SJSA1 (cell line): ENCODE data around the gene LYPD3. TPM values are rescaled to one million over a fixed set of nuclear protein-coding genes. Genes with fewer than 3 reads are reported as not detected.

Experiments used
- DNase-seq, 2 experiments: peaks; one replicate each; pipeline ENCODE4 v3.0.0-alpha.2; 2015 to 2020; ENCODE audit warnings: low spot score in 2 of 2, low read depth in 1 of 2
- H3K27ac ChIP-seq: fragments of 250-450 bp; sonication (Bioruptor Pico); 2 replicates; pipeline ENCODE4 v1.5.1; 2020; ENCODE audit warnings: mild to moderate bottlenecking, moderate library complexity
- H3K27me3 ChIP-seq: fragments of 250-450 bp; sonication (Bioruptor Pico); replicated peaks from 2 replicates; pipeline ENCODE4 v1.5.1; 2020; ENCODE audit warnings: mild to moderate bottlenecking, moderate library complexity
- H3K36me3 ChIP-seq: fragments of 250-450 bp; sonication (Bioruptor Pico); 2 replicates; pipeline ENCODE4 v1.5.1; 2020; ENCODE audit warnings: mild to moderate bottlenecking
- H3K4me1 ChIP-seq: fragments of 250-450 bp; sonication (Bioruptor Pico); replicated peaks from 2 replicates; pipeline ENCODE4 v1.6.1; 2021; ENCODE audit warnings: mild to moderate bottlenecking
- H3K4me3 ChIP-seq: fragments of 250-450 bp; sonication (Bioruptor Pico); 2 replicates; pipeline ENCODE4 v1.5.1; 2020; ENCODE audit warnings: mild to moderate bottlenecking
- H3K9me3 ChIP-seq: fragments of 250-450 bp; sonication (Bioruptor Pico); replicated peaks from 2 replicates; pipeline ENCODE4 v1.5.1; 2020; ENCODE audit warnings: mild to moderate bottlenecking
- total RNA-seq: library from RNA; depleted of rRNA; stranded (reverse); fragments of >200 nt; shearing (Covaris generic); gene quantifications from 2 replicates; pipeline ENCODE4 v1.2.3, GENCODE V29; 2014

Gene LYPD3
- total RNA-seq, 1 experiment from 2014 or later = 0.13 TPM

DNA sequence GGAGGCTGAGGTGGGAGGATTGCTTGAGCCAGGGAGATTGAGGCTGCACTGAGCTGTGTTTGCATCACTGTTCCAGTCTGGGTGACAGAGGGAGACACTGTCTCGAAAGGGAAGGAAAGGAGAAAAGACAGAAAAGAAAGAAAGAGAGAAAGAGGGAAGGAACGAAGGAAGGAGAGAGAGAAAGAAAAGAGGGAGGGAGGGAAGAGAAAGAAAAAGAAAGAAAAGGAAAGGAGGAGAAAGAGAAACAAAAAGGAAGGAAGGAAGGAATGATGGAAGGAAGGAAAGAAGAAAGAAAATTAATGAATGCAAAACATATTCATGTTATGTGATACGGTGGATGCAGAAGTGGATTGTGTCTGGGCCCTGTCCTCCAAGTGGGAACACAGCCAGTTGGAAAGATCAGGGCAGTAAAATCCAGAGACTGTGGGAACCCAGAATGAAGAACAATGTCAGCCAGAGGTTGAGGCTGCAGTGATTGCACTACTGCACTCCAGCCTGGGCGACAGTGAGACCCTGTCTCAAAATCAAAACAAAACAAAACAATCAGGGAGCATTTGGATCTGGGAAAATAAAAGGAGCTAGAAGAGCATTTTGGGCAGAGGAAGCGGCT lies 32.9 kb upstream of the LYPD3 start:
- Histone ChIP-seq H3K27me3 (no peaks in the 10 kb centered on the region), H3K9me3 (no peaks in the 10 kb centered on the region), H3K27ac (no peak overlapping the region), H3K4me1 (no peaks in the 10 kb centered on the region; the same call in 1 of the 2 replicates), H3K4me3 (no peak overlapping the region), H3K36me3 (peaks cover 5% of the 10 kb centered on the region; the same call in 1 of the 2 replicates)
- no peak for DNase-seq

DNA sequence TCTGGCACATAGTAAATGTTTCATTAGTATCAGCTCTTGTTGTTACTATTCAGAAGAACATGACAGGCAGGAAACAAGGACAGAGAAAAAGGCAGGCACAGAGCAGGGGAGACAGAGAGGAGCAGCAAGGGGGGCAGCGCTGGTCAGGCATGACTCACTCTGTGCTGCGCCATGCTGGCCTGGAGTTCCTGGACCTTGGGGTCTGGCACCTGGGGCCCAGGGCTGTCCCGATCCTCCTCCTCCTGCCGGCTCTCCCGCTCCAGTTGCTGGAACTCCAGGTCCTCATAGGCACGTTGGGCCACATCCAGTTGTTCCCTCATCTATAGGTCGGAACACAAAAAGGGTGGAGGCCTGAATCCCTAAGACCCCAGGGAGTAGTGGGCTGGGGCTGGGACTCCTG lies 31.6 kb upstream of the LYPD3 start:
- no peaks in the 10 kb centered on the region for H3K27me3 ChIP-seq
- no peaks in the 10 kb centered on the region for H3K4me1 ChIP-seq
- H3K27ac ChIP-seq = no peak overlapping the region
- no peak overlapping the region for H3K4me3 ChIP-seq
- H3K36me3 ChIP-seq = peaks cover 5% of the 10 kb centered on the region; the same call in 1 of the 2 replicates
- H3K9me3 ChIP-seq = no peaks in the 10 kb centered on the region
- DNase-seq = no peak

DNA sequence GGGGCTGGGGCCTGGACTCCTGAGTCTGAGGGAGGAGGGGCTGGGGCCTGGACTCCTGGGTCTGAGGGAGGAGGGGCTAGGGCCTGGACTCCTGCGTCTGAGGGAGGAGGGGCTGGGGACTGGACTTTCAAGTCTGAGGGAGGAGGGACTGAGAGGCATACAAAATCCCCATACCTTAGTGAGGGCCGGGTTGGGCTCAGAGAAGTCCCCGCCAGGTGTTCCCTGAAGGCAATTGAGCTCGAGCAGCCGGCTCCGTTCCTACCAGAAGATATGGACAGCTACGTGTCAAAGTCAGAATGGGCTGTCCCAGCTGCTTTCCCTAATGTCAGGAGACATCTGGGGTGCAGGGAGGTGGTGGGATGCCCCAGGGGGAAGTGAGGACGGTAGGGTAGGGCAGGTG lies 29.7 kb upstream of the LYPD3 start:
- no peaks in the 10 kb centered on the region for H3K27me3 ChIP-seq
- peaks cover 5% of the 10 kb centered on the region; the same call in 1 of the 2 replicates for H3K36me3 ChIP-seq
- no peaks in the 10 kb centered on the region for H3K9me3 ChIP-seq
- no peaks in the 10 kb centered on the region for H3K4me1 ChIP-seq
- no peak for DNase-seq
- no peak overlapping the region for H3K27ac ChIP-seq
- no peak overlapping the region for H3K4me3 ChIP-seq

DNA sequence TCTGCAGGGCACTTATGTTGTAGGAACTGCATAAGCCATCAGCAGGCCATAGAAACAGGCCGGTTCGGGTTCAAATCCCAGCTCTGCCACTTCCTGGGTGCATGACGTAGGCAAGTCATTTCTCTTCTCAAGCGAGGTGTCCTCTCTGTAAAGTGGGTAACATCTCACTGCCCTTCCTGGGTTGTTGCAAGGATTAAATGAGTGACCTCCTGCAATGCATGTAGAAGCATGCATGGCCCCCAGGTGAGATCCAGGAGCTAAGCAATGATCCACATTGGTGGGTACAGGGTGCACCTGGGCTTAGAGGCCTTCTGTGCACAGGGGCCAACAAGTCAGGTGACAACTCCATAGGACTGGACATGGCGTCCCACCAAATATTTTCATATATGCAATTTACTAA lies 25.4 kb upstream of the LYPD3 start:
- Histone ChIP-seq H3K36me3 (no peaks in the 10 kb centered on the region), H3K9me3 (no peaks in the 10 kb centered on the region), H3K4me1 (no peaks in the 10 kb centered on the region), H3K27ac (no peak overlapping the region), H3K4me3 (no peak overlapping the region), H3K27me3 (no peaks in the 10 kb centered on the region)
- no peak for DNase-seq

DNA sequence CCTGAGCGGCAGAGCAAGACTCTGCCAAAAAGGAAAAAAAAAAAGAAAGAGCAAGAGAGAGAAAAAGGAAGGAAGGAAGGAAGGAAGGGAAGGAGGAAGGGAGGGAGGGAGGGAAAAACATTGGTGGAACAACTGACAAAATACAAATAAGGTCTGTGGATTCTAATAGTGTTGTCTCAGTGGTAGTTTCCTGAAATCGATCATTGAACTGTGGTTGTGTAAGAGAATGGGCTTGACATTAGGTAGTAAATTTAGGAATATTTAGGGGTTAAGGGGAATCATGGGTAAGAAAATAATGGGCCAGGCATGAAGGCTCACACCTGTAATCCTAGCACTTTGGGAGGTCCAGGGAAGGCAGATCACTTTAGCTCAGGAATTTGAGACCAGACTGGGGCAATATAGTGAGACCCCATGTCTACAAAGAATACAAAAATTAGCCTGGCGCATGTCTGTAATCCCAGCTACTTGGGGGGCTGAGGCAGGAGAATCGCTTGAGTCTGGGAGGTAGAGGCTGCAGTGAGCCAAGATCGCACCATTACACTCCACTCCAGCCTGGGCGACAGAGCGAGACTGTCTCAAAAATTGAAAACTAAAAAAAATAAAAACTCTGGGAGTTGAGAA lies 24.7 kb upstream of the LYPD3 start:
- Histone ChIP-seq H3K9me3 (no peaks in the 10 kb centered on the region), H3K4me3 (no peak overlapping the region), H3K27ac (no peak overlapping the region), H3K36me3 (no peaks in the 10 kb centered on the region), H3K4me1 (no peaks in the 10 kb centered on the region), H3K27me3 (no peaks in the 10 kb centered on the region)
- DNase-seq = no peak

DNA sequence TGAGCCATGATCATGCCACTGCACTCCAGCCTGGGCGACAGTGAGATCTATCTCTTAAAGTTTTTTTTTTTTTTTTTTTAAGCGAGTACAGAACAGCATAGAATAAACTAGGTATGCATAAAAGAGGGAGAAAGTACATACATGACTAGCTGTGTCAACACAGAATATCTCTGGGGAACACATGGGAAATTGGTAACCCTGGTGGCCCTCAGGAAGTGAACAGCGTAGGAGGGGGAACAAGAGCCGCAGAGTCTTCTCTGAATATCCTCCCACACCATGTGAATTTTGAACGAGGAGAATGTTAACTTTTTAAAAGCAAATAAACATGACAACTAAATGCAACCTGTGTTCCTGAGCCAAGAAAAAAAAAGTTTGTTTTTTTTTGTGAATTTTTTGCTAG lies 23.9 kb upstream of the LYPD3 start:
- Histone ChIP-seq H3K27me3 (no peaks in the 10 kb centered on the region), H3K36me3 (no peaks in the 10 kb centered on the region), H3K9me3 (no peaks in the 10 kb centered on the region), H3K27ac (no peak overlapping the region), H3K4me3 (no peak overlapping the region), H3K4me1 (no peaks in the 10 kb centered on the region)
- DNase-seq = no peak

DNA sequence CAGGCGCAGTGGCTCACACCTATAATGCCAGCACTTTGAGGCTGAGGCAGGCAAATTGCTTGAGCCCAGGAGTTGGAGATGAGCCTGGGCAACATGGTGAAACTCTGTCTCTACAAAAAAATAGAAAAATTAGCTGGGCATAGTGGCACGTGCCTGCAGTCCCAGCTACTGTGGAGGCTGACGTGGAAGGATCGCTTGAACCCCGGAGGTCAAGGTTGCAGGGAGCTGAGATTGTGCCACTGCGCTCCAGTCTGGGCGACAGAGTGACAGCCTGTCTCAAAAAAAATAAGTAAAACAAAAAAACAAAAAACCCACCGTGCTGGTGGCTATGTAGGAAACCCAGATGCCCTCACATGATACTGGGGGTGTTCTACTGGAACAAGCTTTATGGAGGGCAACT lies 22.8 kb upstream of the LYPD3 start:
- H3K9me3 ChIP-seq = no peaks in the 10 kb centered on the region
- H3K27ac ChIP-seq = no peak overlapping the region
- no peaks in the 10 kb centered on the region for H3K4me1 ChIP-seq
- no peak overlapping the region for H3K4me3 ChIP-seq
- H3K27me3 ChIP-seq = no peaks in the 10 kb centered on the region
- no peak for DNase-seq
- no peaks in the 10 kb centered on the region for H3K36me3 ChIP-seq

DNA sequence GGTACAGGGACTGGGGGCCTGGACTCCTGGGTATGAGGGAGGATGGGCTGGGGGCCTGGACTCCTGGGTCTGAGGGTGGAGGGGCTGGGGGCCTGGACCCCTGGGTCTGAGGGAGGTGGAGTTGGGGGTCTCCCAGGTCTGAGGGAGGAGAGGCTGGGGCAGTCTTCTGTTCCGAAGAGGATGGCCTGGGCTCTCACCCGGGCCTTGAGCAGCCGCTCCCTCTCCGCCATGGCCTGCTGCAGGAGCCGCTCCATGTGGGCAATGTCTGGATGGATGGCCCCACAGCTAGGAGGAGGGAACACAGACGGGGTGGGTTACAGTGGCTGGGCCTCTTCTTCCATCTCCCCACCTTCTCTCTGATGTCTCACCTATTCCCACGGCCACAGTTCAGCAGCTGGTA lies 21.0 kb upstream of the LYPD3 start:
- no peaks in the 10 kb centered on the region for H3K9me3 ChIP-seq
- H3K36me3 ChIP-seq = no peaks in the 10 kb centered on the region
- H3K27me3 ChIP-seq = no peaks in the 10 kb centered on the region
- no peak for DNase-seq
- H3K4me1 ChIP-seq = no peaks in the 10 kb centered on the region
- no peak overlapping the region for H3K4me3 ChIP-seq
- no peak overlapping the region for H3K27ac ChIP-seq

DNA sequence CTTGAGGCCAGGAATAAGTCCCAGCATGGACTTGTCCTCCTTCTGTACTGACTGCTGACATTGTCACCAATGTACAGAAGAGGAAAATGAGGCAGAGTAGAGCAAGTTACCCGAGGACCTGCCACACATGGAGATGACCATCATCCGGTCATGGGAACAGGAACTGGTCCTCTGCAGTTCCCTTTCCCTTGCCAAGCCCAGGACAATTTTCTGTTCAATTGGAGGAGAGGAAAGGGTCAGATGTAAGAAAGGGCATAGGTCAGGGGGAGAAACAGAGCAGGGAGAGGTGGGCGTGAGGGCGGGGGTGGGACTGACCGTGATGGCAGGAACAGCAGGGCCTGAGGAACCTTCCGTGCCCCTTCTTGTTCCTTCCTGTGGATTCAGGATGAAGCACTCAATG lies 20.5 kb upstream of the LYPD3 start:
- Histone ChIP-seq H3K36me3 (no peaks in the 10 kb centered on the region), H3K4me1 (no peaks in the 10 kb centered on the region), H3K27me3 (no peaks in the 10 kb centered on the region), H3K4me3 (no peak overlapping the region), H3K9me3 (no peaks in the 10 kb centered on the region), H3K27ac (no peak overlapping the region)
- no peak for DNase-seq

DNA sequence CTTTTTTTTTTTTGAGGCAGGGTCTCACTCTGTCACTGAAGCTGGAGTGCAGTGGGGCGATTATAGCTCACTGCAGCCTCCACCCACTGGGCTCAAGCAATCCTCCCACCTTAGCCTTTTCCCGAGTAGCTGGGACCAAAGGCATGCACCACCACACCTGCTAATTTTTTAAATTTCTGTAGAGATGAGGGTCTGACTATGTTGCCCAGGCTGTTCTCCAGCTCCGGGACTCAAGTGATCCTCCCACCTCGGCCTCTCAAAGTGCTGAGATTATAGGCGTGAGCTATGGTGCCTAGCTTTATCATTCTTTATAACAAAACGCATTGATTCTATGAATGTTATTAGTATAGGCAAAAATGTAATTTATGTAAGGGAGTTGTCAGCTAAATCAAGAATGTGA lies 17.9 kb upstream of the LYPD3 start:
- Histone ChIP-seq H3K9me3 (no peaks in the 10 kb centered on the region), H3K4me3 (no peak overlapping the region), H3K27me3 (no peaks in the 10 kb centered on the region), H3K27ac (no peak overlapping the region), H3K4me1 (no peaks in the 10 kb centered on the region), H3K36me3 (no peaks in the 10 kb centered on the region)
- no peak for DNase-seq

DNA sequence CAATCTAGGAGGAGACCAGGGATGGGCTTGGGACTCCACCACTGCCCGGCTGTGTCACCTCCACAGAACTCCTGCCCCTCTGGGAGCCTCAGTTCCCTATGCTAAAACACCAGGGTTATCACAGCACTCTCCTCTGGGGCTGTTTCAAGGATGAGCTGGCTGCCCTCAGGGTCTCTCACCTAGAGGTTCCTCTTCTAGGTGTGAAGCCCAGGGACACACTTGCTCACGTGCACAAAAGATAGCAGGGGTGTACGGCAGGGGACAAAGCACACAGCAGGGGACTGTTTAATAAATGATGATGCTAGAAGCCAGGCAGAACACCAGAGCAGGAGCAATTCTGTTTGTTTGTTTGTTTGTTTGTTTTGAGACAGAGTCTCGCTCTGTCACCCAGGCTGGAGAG lies 16.8 kb upstream of the LYPD3 start:
- no peak for DNase-seq
- no peaks in the 10 kb centered on the region for H3K27me3 ChIP-seq
- no peak overlapping the region for H3K4me3 ChIP-seq
- peaks cover 2% of the 10 kb centered on the region for H3K4me1 ChIP-seq
- H3K27ac ChIP-seq = no peak overlapping the region
- H3K36me3 ChIP-seq = no peaks in the 10 kb centered on the region; the same call in 1 of the 2 replicates
- no peaks in the 10 kb centered on the region for H3K9me3 ChIP-seq

DNA sequence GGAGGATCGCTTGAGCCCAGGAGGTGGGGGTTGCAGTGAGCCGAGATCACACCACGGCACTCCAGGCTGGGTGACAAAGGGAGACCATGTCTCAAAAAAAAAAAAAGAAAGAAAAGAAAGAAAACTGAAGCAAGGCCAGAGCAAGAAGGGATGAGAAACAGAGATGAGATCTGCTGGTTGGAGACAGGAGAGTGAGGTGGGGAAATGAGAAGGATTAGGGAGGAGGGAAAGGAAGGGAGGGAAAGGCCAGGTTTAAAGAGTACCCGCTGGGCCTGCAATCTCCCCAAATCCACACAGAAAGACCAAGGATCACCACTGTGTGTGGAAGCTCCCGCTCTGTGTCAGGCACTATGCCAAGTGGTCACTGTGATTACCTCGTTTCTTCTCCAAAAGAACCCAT lies 16.3 kb upstream of the LYPD3 start:
- Histone ChIP-seq H3K4me1 (peaks cover 7% of the 10 kb centered on the region), H3K9me3 (no peaks in the 10 kb centered on the region), H3K27me3 (no peaks in the 10 kb centered on the region), H3K4me3 (no peak overlapping the region), H3K36me3 (no peaks in the 10 kb centered on the region; the same call in 1 of the 2 replicates), H3K27ac (no peak overlapping the region)
- DNase-seq = no peak

DNA sequence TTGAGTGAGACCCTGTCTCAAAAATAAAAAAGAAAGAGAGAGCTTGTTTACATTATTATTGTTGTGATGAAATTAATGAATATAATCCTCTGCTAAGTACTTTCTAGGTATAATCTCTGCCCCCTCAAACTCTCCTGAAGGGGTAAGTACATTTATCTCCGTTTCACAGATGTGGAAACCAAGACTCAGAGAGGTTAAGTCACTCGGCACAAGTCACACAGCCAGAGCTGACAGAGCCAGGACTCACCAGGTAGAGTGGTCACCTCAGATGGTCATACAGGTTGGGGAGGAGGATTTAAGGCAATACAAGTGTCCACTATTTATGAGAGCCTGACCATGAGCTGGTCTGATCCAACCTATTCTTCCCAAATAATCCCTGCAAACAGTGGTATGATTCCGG lies 15.2 kb upstream of the LYPD3 start:
- Histone ChIP-seq H3K4me1 (peaks cover 12% of the 10 kb centered on the region), H3K27ac (no peak overlapping the region), H3K9me3 (no peaks in the 10 kb centered on the region), H3K4me3 (no peak overlapping the region), H3K27me3 (no peaks in the 10 kb centered on the region), H3K36me3 (peaks cover 6% of the 10 kb centered on the region)
- DNase-seq = no peak

DNA sequence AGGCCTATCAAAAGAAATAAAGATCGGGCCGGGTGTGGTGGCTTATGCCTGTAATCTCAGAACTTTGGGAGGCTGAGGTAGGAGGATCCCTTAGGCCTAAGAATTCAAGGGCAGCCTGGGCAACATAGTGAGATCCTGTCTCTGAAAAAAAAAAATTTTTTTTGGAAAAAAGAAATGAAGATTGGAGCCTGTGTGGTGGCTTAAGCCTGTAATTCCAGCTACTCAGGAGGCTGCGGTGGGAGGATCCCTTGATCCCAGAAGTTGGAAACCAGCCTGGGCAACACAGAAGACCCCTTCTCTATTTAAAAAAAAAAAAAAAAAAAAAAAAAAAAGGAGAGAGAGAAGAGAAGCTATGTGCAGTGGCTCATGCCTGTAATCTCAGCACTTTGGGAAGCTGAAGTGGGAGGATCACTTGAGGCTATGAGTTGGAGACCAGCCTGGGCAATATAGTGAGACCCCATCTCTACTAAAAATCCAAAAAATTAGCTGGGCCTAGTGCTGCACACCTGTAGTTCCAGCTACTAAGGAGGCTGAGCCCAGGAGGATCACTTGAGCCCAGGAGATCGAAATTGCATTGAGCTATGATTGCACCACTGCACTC lies 14.7 kb upstream of the LYPD3 start:
- Histone ChIP-seq H3K27me3 (no peaks in the 10 kb centered on the region), H3K4me1 (peaks cover 12% of the 10 kb centered on the region), H3K27ac (no peak overlapping the region), H3K4me3 (no peak overlapping the region), H3K9me3 (no peaks in the 10 kb centered on the region), H3K36me3 (peaks cover 11% of the 10 kb centered on the region)
- DNase-seq = no peak
